Activated CD4-positive, alpha-beta T cell treated with anti-CD3 and anti-CD28 coated beads for 48 hours (primary cell): Measurements from ENCODE around the gene UFC1.

Experiments
- DNase-seq: peaks from one replicate; pipeline ENCODE4 v3.0.0-alpha.2; 2020

The UFC1 gene

GRCh38 chr1:161196111-161196510 lies 42.3 kb downstream of the UFC1 start:
- DNase-seq = no peak

- no peak for DNase-seq
Measured at GRCh38 chr1:161196521-161197451, 43.0 kb downstream of the UFC1 start.

GRCh38 chr1:161197560-161198193 lies 43.9 kb downstream of the UFC1 start:
- DNase-seq = no peak

- DNase-seq = no peak
Measured at GRCh38 chr1:161198194-161198896, 44.6 kb downstream of the UFC1 start.

- DNase-seq = no peak
Measured at GRCh38 chr1:161198897-161199431, 45.2 kb downstream of the UFC1 start, which contains the start of gene ADAMTS4. Gene ADAMTS4 (minus strand): TSS chr1:161199054. CDS start chr1:161198627, 427 bp downstream.

GRCh38 chr1:161199506-161200139 lies 45.8 kb downstream of the UFC1 start:
- no peak for DNase-seq

GRCh38 chr1:161200421-161200991 lies 46.7 kb downstream of the UFC1 start:
- no peak for DNase-seq

- DNase-seq = no peak
Measured at GRCh38 chr1:161200992-161201835, 47.4 kb downstream of the UFC1 start.

- DNase-seq = peak; percentile 97
Measured at GRCh38 chr1:161201836-161202712, 48.3 kb downstream of the UFC1 start, which contains the start of gene NDUFS2. Gene NDUFS2 (plus strand): TSS chr1:161202367. CDS start chr1:161202386, 19 bp downstream.

GRCh38 chr1:161206411-161207140 lies 52.8 kb downstream of the UFC1 start:
- DNase-seq = no peak

- DNase-seq = no peak
Measured at GRCh38 chr1:161207173-161207572, 53.4 kb downstream of the UFC1 start.
